GM21576 (cell line): Measurements from ENCODE around the gene FLAD1.

Experiments used
- ATAC-seq: cut with Tn5 transposase; IDR thresholded peaks from one replicate; pipeline ENCODE4 v1.9.1; 2021; ENCODE audit warnings: mild to moderate bottlenecking, moderate library complexity; ENCODE audit not compliant: unreplicated experiment

FLAD1 gene

GRCh38 chr1:155014709-155015508 lies 31.8 kb downstream of the FLAD1 start:
- ATAC-seq: no peak

- ATAC-seq: no peak
Measured at GRCh38 chr1:155015527-155016230, 32.5 kb downstream of the FLAD1 start.

GRCh38 chr1:155016231-155016831 lies 33.2 kb downstream of the FLAD1 start:
- ATAC-seq: no peak

GRCh38 chr1:155017041-155017945 lies 34.1 kb downstream of the FLAD1 start:
- peak; percentile 52 for ATAC-seq

GRCh38 chr1:155017946-155018316 lies 34.8 kb downstream of the FLAD1 start:
- ATAC-seq: no peak

- ATAC-seq: no peak
Measured at GRCh38 chr1:155018617-155019348, 35.6 kb downstream of the FLAD1 start.

DNA sequence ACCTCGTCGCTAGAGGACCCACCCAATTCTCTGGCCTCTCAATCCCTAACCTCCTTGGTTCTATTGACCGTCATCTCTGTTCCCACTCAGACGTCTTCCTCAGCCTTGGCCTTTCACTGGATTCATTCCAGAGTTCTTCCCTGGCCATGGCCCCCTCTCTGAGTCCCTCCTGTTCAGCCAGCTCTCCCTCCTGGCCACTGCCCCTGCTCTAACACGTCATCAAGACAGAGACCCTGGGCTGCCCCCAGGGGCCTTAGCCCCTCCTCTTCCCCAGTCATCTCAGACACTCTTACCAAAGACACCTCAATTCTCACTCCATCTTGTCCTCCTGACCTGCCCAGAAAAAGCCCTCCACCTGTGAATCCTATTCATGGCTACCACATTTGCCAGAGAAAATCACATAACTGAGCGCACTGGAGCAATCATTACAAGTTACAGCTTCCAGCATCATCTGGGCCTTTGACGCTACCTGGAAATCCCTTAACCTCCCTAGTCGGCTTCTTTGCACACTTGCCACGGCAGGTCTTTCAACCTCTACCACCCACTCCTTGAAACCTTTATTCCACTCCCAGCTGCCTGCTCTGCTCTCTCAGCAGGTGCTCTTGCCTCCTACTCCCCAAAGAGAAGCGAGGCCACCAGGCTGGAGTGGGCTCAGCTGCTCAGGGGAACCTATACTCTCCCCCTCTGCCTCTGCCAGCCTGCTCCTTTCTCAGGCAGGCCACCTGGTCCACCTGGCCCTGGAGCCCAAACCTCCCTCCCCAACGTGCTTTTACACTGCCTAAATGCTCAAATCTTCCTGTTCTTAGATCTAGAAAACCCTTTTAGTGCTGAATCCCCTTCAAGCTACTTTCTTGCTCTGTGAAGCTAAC lies 36.5 kb downstream of the FLAD1 start:
- no peak for ATAC-seq

GRCh38 chr1:155022136-155022926 lies 39.2 kb downstream of the FLAD1 start:
- no peak for ATAC-seq

DNA sequence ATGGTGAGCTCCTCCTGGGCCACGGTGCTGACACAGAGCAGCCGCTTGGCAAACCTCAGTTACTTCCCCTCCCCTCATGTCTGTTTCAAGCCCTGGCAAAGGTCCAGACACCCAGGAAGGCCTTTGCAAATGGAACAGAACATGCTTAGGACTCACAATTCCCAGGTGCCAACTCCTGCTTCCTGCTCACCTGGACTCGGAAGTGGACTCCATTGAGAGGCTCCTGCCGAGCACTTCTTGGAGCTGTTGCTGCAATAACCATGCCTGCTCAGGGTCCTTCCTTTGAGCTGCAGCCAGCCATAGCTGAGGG lies 39.7 kb downstream of the FLAD1 start:
- ATAC-seq: no peak

- ATAC-seq: no peak
Measured at GRCh38 chr1:155023627-155024026, 40.5 kb downstream of the FLAD1 start.

DNA sequence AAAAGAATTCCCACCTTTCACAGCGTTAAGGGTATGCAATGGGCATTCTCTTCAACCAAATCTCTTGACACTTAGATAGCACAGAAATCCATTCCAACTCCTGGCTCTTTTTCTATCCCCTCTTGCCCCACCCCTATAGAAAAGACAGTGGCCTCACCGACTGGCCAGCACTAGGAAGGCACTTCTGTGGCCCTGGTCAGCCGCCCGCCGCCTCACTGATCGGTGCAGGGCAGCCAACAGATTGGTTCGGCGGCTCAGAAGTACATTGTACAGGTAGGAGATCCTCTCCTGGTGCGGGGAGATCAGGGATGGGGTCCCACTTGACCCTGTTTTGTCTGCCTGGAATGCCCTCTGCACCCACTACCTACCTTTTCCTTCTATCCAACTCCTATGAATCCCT lies 41.2 kb downstream of the FLAD1 start:
- no peak for ATAC-seq

DNA sequence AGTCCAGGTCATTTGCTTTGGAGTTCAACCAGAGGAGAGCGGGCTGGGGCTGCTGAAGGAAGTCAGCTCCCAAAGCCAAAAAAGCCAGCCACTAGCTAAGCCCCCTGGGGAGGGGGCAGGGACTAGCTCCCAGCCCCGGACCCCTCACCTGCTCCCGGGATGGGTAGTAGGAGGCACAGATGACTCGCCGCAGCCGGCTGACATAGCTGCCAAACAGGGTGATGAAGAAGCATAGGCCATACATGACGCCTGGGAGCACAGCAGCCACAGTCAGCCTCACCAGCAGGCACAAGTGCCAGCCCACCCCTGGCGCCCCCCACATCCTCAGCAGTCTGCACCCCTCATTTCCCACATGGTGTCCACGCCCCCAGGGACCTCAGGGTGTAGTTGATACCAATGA lies 43.0 kb downstream of the FLAD1 start:
- ATAC-seq: no peak

DNA sequence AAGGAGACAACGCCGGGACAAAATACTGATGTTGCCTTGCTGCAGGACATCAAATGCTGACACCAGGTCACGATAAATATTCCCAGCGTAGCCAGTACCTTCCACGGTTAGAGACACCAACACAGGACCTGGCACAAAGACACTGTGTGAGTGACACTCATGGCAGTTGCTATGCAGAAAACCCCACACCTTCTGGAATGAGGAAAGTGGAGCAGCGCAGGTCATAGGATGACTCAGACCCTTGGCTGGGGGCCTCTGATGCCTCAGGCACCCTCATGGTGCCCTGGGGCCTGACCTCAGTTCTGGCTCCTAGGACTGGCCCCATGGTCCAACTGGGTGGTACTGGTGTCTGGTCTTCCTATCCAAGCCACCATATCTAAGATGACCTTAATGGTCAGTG lies 43.4 kb downstream of the FLAD1 start:
- ATAC-seq: no peak

DNA sequence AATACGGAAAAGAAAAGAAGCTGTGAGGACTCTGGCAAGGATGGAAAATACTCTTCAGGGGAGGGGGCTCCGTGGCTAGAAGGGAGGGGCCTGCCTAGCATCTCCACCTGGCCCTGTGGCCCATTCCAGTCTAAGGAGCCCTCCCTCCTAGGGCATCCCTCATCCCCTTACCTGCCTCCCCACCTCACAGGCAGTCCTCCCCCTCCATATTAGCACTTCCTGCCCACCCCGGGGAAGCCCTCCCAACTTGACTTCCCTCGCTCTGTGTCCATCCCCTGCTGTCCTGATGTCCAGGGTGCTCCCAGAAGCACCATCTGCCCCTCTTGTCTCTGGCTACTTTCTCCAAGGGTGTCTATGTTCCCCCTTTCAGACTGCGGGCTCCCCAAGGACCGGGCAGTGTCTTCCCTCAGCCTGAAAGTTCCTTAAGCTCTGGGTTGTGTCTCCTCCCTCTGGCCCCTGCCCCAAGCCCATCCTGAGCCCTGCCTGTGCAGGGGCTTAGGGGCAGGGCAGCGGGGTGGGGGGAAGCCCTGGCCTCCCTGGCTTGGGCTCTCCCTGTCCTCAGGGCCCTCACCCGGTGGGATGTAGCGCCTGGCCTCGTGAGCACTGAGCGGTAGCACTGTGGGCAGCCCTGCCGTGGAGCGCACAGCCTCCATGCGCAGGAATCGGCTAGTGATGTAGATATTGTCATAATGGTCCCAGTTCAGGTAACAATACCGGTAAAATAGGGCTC lies 46.5 kb downstream of the FLAD1 start:
- no peak for ATAC-seq

DNA sequence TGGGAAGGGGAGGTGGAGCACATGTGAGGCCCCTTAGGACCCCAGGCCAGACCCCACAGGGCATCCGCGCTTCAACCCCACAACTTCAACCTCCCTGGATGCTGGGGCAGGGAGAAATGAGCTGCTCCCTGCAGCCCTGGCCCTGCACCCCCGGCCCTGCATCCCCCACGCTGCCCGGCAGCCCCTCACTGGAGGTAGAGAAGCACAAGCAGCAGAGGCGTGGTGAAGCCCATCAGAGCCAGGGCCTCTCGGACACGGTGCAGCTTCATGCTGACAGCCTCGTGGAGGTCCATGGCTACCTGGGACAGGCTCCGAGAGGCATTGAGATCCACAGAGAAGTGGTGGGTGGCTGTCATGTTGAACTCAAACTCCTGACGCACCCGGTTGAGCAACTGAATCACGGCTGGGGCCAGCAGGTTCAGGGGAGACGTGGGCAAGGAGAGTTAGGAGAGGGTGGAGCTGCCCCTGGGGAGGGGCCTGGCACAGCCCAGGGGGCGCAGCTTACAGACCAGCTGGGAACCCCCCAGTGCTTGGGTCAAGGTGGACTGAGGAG lies 47.2 kb downstream of the FLAD1 start:
- ATAC-seq: no peak

DNA sequence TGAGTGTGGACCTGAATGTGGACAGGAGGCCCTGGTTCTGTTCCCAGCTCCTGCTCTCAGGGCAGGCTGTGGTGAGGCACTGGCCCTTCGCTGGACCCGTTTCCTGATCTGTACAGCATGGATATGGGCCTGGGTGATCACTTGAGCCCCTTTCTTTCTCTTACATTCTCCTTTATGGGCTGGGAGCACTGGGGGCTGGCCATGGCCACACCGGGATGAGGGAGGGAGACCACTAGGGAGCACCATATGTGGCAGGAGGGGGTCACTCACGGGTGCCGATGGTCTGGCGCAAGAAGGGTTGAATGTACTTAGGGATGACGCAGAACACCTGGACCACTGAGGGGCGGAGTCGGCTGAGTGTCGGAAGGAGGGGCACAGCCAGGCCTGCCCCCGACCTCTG lies 47.8 kb downstream of the FLAD1 start:
- no peak for ATAC-seq

DNA sequence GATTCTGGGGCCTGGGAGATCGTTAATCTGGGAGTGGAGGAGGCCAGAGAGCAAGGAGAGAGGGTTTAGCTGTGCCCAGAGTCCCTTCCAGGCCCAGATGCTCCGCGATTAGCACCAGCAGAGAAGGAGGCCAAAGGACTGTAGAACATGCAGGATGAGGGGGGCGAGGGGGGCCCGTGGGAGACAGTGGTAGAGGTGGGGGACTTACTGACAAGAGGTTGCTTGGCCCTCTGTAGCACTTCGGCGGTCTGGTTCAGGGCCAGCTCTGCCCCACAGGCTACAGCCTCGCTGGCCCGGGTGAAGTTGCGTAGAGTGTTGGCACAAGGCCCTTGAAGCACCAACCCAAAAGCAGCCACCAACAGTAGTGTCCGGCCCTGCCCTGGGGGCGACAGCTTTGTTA lies 49.7 kb downstream of the FLAD1 start:
- no peak for ATAC-seq

DNA sequence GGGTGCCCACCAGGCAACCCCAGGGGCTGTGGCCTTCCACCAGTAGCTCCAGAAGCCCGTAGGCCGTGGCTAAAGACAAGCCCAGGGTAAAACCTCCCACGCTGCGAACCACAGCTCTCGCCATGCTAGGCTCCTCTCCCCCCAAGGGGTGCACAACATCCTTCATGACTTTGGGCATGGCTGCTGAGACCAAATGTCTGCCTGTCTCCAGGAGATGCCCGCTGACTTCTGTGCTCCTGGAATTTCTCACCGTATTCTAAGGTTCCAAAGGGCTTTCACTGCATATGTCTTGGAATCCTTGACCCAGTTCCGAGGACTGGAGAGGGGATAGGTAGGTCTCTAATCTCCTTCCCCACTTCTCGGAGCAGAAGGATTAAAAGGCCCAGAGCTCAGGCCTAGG lies 50.4 kb downstream of the FLAD1 start, which contains the start of the genes DCST1 and DCST2:
DCST1 (plus strand) TSS at position 301 of the 400 bp plus-strand sequence. CDS start 213 bp downstream, outside the sequence.
DCST2 (minus strand) TSS at position 258 of the 400 bp plus-strand sequence; CDS start at position 178, 80 bp downstream.
- no peak for ATAC-seq
